Pancreas (tissue), 10 donors: Measurements from ENCODE around the gene RAB13. TPM values are rescaled to one million over a fixed set of nuclear protein-coding genes. Genes with fewer than 3 reads are reported as not detected.

Experiments
- ATAC-seq, 4 donors: fragments of 200-7000 bp; cut with Tn5 transposase; one replicate each; pipeline versions ENCODE4 v1.8.0 to v1.9.1; 2020; ENCODE audit warnings: mild to moderate bottlenecking in 4 of 4, moderate library complexity in 4 of 4
- DNase-seq, 6 donors: peaks; one replicate each; pipeline ENCODE4 v3.0.0-alpha.2; 2020
- FAIRE-seq: peaks from 2 replicates; lab custom pipeline; 2012; peaks lifted over from hg19 to GRCh38; lab: Jason Lieb, UNC
- H3K27ac ChIP-seq, 4 donors: fragments of 200-600 bp; sonication (generic); 1 replicate in 3 of 4; 2 replicates in 1 of 4; pipeline versions ENCODE4 v1.5.0 to v1.8.0; 2020
- H3K27me3 ChIP-seq, 4 donors: fragments of 200-600 bp; one replicate each; pipeline ENCODE4 v1.8.0; 2021
- H3K36me3 ChIP-seq, 3 donors: fragments of 200-600 bp; sonication (generic) in 1 of 3; one replicate each; pipeline versions ENCODE4 v1.5.0 to v1.8.0; 2020 to 2021
- H3K4me1 ChIP-seq, 3 donors: fragments of 200-600 bp; one replicate each; pipeline ENCODE4 v1.8.0; 2021
- H3K4me3 ChIP-seq, 4 donors: fragments of 200-600 bp; sonication (generic) in 2 of 4; one replicate each; pipeline versions ENCODE4 v1.5.0 to v1.8.0; 2020 to 2021
- H3K9me3 ChIP-seq, 4 donors: fragments of 200-600 bp; one replicate each; pipeline ENCODE4 v1.8.0; 2021
- WGBS, 2 donors: extraction: QIAGEN DNeasy Blood & Tissue Kit; methylation state at CpG; one replicate each; pipeline ENCODE4 v1.1.7; 2013; 5-methylcytosine and 5-hydroxymethylcytosine counted together
- intact Hi-C, 3 donors: fragments of 100-400 bp; cut with DNase I; formaldehyde crosslinking; loops; one replicate each; pipeline versions ENCODE4 v1.11.1 to v1.14.2; 2022
- polyA plus RNA-seq, 2 donors: library from polyadenylated mRNA; stranded (reverse); fragments of 200-250 nt; gene quantifications; one replicate each; pipeline ENCODE4 v1.2.3, GENCODE V29; 2013
- total RNA-seq, 6 donors: library from RNA; stranded (reverse); fragmentation: NEBNext Ultra II Directional in 4 of 6; extraction: Animal tissue kit (Norgen Biotek cat#: 25700) in 4 of 6; gene quantifications; one replicate each; pipeline versions ENCODE4 v1.2.1 to v1.2.4, GENCODE V29; 2021 to 2023
- TF ChIP-seq, protein P1 (sequence below), 4 donors: fragments of 200-600 bp; sonication (generic) in 3 of 4; IDR thresholded peaks; one replicate each; pipeline versions ENCODE4 v1.5.0 to v1.8.0; 2021; ENCODE audit warnings: antibody characterized with exemption in 4 of 4
- donor health status: healthy with polysubstance abuse.
- donor health status: DM: no; HTN: no; CAD: no; lungs with moderate emphysema.
- donor health status: DM: no; HTN: no; CAD: no.
- donor health status: control.
- donor health status: control.
- donor health status: Bipolar disorder and iron deficiency.
- donor health status: DM: yes; HTN: yes; CAD: no.
- donor health status: DM: no; HTN: no; CAD: no.
- donor health status: DM: no; HTN: no; CAD: no.
- donor health status: DM: yes; HTN: yes; CAD: no.

Gene RAB13
- total and polyA plus RNA-seq, 8 donors = 36.8 to 118 (median 50.4) TPM

DNA sequence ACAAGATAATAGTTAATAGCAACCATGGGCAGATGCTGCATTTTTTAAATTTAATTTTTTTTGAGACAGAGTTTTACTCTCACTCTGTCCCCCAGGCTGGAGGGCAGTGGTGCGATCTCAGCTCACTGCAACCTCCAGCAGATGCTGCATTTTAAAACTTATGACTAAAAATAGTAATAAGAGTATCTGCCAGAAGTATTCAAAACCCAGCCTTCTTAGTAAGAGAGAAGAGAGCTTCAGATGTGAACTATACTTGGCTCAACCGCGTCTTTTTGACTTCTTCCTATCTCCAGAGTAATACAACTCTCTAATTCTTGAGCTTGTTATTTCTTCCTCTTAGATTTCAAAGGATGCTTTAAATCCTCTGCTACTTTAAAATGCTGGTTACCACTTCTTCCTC, 9.1 kb upstream of the RAB13 start:
- H3K27me3 ChIP-seq = no peaks in the 10 kb centered on the region
- peaks cover 11 to 17% (median 14%) of the 10 kb centered on the region in 3 donors for H3K4me1 ChIP-seq
- H3K4me3 ChIP-seq = no peak overlapping the region
- H3K9me3 ChIP-seq = no peaks in the 10 kb centered on the region
- peaks cover 0 to 26% (median 4%) of the 10 kb centered on the region in 3 donors for H3K36me3 ChIP-seq
- intact Hi-C loops = no loop called here
- DNase-seq = no peak
- TF ChIP-seq, protein P1, sequence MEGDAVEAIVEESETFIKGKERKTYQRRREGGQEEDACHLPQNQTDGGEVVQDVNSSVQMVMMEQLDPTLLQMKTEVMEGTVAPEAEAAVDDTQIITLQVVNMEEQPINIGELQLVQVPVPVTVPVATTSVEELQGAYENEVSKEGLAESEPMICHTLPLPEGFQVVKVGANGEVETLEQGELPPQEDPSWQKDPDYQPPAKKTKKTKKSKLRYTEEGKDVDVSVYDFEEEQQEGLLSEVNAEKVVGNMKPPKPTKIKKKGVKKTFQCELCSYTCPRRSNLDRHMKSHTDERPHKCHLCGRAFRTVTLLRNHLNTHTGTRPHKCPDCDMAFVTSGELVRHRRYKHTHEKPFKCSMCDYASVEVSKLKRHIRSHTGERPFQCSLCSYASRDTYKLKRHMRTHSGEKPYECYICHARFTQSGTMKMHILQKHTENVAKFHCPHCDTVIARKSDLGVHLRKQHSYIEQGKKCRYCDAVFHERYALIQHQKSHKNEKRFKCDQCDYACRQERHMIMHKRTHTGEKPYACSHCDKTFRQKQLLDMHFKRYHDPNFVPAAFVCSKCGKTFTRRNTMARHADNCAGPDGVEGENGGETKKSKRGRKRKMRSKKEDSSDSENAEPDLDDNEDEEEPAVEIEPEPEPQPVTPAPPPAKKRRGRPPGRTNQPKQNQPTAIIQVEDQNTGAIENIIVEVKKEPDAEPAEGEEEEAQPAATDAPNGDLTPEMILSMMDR (IDR thresholded peaks at IDR 0.05) = no peak
- FAIRE-seq = no peak
- H3K27ac ChIP-seq = no peak overlapping the region
- no peak for ATAC-seq
- WGBS, 2 donors = 87 to 93% methylated on average over 3 of the region's 3 CpGs

DNA sequence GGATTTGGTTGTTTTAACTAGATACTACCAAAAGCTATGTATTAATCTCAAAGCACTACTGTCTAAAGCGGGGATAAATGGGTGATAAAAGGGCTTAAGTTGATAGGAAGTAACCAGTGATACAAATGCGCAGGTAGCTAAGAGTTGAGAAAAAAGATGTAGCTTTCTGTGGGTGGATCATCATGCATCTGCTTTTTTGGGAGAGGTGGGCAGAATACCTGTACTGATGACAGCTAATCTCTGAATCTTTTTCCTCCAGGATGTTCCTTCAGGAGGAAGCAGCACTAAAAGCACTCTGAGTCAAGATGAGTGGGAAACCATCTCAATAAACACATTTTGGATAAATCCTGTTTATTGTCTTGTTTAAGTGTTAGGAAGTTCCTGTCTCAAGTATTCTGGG, 5.7 kb upstream of the RAB13 start:
- 78 to 83% methylated on average over 2 of the region's 2 CpGs for WGBS, 2 donors
- peaks cover 11 to 17% (median 14%) of the 10 kb centered on the region in 3 donors for H3K4me1 ChIP-seq
- H3K27ac ChIP-seq = peak overlapping the region in 2 of 4 donors; percentile 93 to 96
- peaks cover 0 to 26% (median 4%) of the 10 kb centered on the region in 3 donors for H3K36me3 ChIP-seq
- ATAC-seq = no peak
- FAIRE-seq = no peak
- H3K4me3 ChIP-seq = peak overlapping the region; percentile 79 to 87 (median 85)
- H3K9me3 ChIP-seq = no peaks in the 10 kb centered on the region
- H3K27me3 ChIP-seq = no peaks in the 10 kb centered on the region
- DNase-seq = no peak
- intact Hi-C loops = no loop called here
- TF ChIP-seq, protein P1 (IDR thresholded peaks at IDR 0.05) = no peak

DNA sequence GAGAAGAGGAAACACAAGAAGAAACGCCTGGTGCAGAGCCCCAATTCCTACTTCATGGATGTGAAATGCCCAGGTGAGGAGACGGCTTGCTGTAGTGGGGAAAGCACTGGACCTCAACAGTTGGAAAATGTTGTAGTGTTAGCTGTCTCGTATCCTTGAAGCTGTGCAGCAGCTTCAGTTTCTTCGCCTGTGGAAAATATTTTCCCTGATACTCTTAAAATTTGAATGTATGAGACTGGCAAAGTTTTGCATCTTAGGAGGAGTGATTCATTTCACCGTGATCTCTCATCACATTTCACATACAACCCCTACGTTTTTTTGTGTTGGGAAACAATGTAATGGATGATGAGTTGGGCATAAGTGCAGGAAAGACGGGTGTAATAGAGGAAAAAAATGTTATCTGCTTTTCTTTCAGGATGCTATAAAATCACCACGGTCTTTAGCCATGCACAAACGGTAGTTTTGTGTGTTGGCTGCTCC, 5.1 kb upstream of the RAB13 start:
- TF ChIP-seq, protein P1 (IDR thresholded peaks at IDR 0.05) = no peak
- H3K4me1 ChIP-seq = peaks cover 11 to 17% (median 14%) of the 10 kb centered on the region in 3 donors
- DNase-seq = no peak
- ATAC-seq = no peak
- H3K27ac ChIP-seq = peak overlapping the region; percentile 75 to 96 (median 92)
- H3K36me3 ChIP-seq = peaks cover 0 to 26% (median 4%) of the 10 kb centered on the region in 3 donors
- no peak for FAIRE-seq
- H3K9me3 ChIP-seq = no peaks in the 10 kb centered on the region
- H3K27me3 ChIP-seq = no peaks in the 10 kb centered on the region
- H3K4me3 ChIP-seq = peak overlapping the region; percentile 79 to 87 (median 85)
- intact Hi-C loops = no loop called here
- 4 to 5% methylated on average over 9 of the region's 9 CpGs for WGBS, 2 donors

DNA sequence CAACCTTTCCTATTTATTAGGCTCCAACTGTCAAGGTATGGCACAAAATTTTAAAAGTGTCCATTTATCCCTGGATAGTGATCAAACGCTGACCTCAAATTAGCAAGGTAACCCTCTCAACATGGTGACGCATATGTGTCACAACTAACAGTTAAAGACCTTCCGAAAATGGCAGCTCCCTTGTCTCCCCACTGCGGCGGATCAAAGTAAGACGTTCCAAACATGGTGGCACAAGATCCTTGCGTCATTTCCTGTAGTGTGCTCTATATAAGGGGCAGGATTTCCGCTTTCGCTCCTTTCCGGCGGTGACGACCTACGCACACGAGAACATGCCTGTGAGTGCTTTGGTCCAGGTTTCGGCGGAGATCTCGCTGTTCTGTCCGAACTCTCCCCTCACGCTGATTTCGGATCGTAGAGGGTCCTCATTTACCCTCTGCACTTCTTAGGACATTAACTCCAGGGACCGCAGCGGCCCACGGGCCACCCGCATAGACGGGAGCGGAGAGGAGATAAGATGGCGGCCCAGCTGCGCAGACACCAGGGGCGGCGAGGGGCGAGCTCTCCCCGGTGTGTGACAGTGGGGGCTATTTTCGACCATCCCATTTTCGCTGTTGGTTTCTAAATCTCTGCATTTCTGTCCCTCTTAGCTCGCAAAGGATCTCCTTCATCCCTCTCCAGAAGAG, 4.5 kb upstream of the RAB13 start, which contains the start of gene RPS27:
TSS of gene RPS27 (plus strand) at position 295 of the 683 bp plus-strand sequence. CDS start at position 330, 35 bp downstream.
- FAIRE-seq (peak; percentile 83), ATAC-seq (peak; percentile 70 to 82 (median 77)), DNase-seq (peak; percentile 82 to 96 (median 93))
- WGBS, 2 donors = 0% methylated on average over 36 of the region's 36 CpGs
- H3K9me3 ChIP-seq = no peaks in the 10 kb centered on the region
- intact Hi-C loops = no loop called here
- peaks cover 0 to 26% (median 4%) of the 10 kb centered on the region in 3 donors for H3K36me3 ChIP-seq
- H3K4me1 ChIP-seq = peaks cover 11 to 17% (median 14%) of the 10 kb centered on the region in 3 donors
- TF ChIP-seq, protein P1 (IDR thresholded peaks at IDR 0.05) = no peak
- H3K4me3 ChIP-seq = peak within 1 kb of the TSS; percentile 79 to 87 (median 85)
- no peaks in the 10 kb centered on the region for H3K27me3 ChIP-seq
- peak within 1 kb of the TSS; percentile 75 to 96 (median 92) for H3K27ac ChIP-seq
